IMR-90 (cell line): ENCODE results near the gene ACKR2. TPM values are rescaled to one million over a fixed set of nuclear protein-coding genes. Genes with fewer than 3 reads are reported as not detected.

Experiments
- ATAC-seq: fragments of 200-7000 bp; cut with Tn5 transposase; 2 replicates; pipeline ENCODE4 v1.9.1; 2020; ENCODE audit warnings: low read depth, mild to moderate bottlenecking, moderate library complexity
- BruUV-seq: library from RNA; stranded (reverse); fragments of 400-500 nt; replicated peaks from 2 replicates; lab custom pipeline; 2021; lab: Mats Ljungman, UMichigan
- CTCF ChIA-PET: fragments of 300-600 bp; formaldehyde crosslinking; extraction: SDS; loops from one replicate; lab custom pipeline; 2021; ENCODE audit warnings: antibody characterized with exemption; lab: Yijun Ruan, JAX
- POLR2A ChIA-PET: fragments of 300-600 bp; sonication (Branson Sonifier 250); formaldehyde crosslinking; loops from one replicate; lab custom pipeline; 2022; ENCODE audit warnings: antibody characterized with exemption; ENCODE audit not compliant: unreplicated experiment; lab: Charles Lee
- DNase-seq: peaks from one replicate; pipeline ENCODE4 v3.0.0; 2013
- H2AFZ ChIP-seq: replicated peaks from 2 replicates; pipeline ENCODE3; 2013; ENCODE audit warnings: low read length, mild to moderate bottlenecking; ENCODE audit not compliant: poor library complexity
- H2AK5ac ChIP-seq: 2 replicates; pipeline ENCODE4 v1.6.1; 2013; ENCODE audit warnings: low read depth, low read length, inconsistent platforms
- H2AK9ac ChIP-seq: replicated peaks from 2 replicates; pipeline ENCODE3; 2013; ENCODE audit warnings: mild to moderate bottlenecking, low read depth, low read length, moderate library complexity; ENCODE audit not compliant: poor library complexity
- H2BK120ac ChIP-seq: 2 replicates; pipeline ENCODE4 v1.6.1; 2013; ENCODE audit warnings: low read depth, low read length, inconsistent platforms
- H2BK15ac ChIP-seq: 3 replicates; pipeline ENCODE4 v1.6.1; 2013; ENCODE audit warnings: low read depth, low read length, inconsistent platforms
- H2BK20ac ChIP-seq: 2 replicates; pipeline ENCODE4 v1.6.1; 2013; ENCODE audit warnings: low read depth, mild to moderate bottlenecking, inconsistent platforms, low read length, moderate library complexity
- H2BK5ac ChIP-seq: 2 replicates; pipeline ENCODE4 v1.6.1; 2013; ENCODE audit warnings: mild to moderate bottlenecking, low read depth, low read length, inconsistent platforms; ENCODE audit not compliant: poor library complexity, severe bottlenecking
- H3K14ac ChIP-seq: replicated peaks from 2 replicates; pipeline ENCODE4 v1.6.1; 2013; ENCODE audit warnings: low read depth, low read length, inconsistent platforms
- H3K18ac ChIP-seq: 2 replicates; pipeline ENCODE4 v1.6.1; 2013; ENCODE audit warnings: low read depth, low read length, control low read depth
- H3K23ac ChIP-seq: 2 replicates; pipeline ENCODE4 v1.6.1; 2013; ENCODE audit warnings: low read depth, low read length, inconsistent platforms
- H3K27ac ChIP-seq: 2 replicates; pipeline ENCODE4 v1.5.1; 2013; ENCODE audit warnings: mild to moderate bottlenecking, control low read depth, low read length; ENCODE audit not compliant: insufficient read depth
- H3K27me3 ChIP-seq: 2 replicates; pipeline ENCODE4 v1.6.1; 2013; ENCODE audit warnings: low read length; ENCODE audit not compliant: control insufficient read depth, insufficient read depth
- H3K36me3 ChIP-seq: 2 replicates; pipeline ENCODE4 v1.6.1; 2013; ENCODE audit warnings: low read length, mixed read lengths; ENCODE audit not compliant: control insufficient read depth, insufficient read depth
- H3K4ac ChIP-seq: 2 replicates; pipeline ENCODE4 v1.6.1; 2013; ENCODE audit warnings: low read depth, low read length, inconsistent platforms
- H3K4me1 ChIP-seq: 2 replicates; pipeline ENCODE4 v1.6.1; 2013; ENCODE audit warnings: low read length, mixed read lengths; ENCODE audit not compliant: control insufficient read depth, insufficient read depth
- H3K4me2 ChIP-seq: 2 replicates; pipeline ENCODE4 v1.6.1; 2013; ENCODE audit warnings: low read depth, mild to moderate bottlenecking, control low read depth, low read length, moderate library complexity
- H3K4me3 ChIP-seq: 2 replicates; pipeline ENCODE4 v1.5.1; 2013; ENCODE audit warnings: low read depth, mild to moderate bottlenecking, control low read depth, low read length, moderate library complexity; ENCODE audit not compliant: insufficient read depth
- H3K56ac ChIP-seq: 2 replicates; pipeline ENCODE4 v1.6.1; 2013; ENCODE audit warnings: low read length, inconsistent platforms; ENCODE audit not compliant: insufficient read depth; ENCODE audit errors: extremely low read depth
- H3K79me1 ChIP-seq, 2 experiments: 2 replicates each; pipeline ENCODE4 v1.6.1; 2013; ENCODE audit warnings: low read length in 2 of 2, inconsistent platforms in 1 of 2, low read depth in 1 of 2
- H3K9ac ChIP-seq: 2 replicates; pipeline ENCODE4 v1.6.1; 2013; ENCODE audit warnings: low read depth, low read length, control low read depth
- H3K9me1 ChIP-seq: 2 replicates; pipeline ENCODE4 v1.6.1; 2013; ENCODE audit warnings: low read length, inconsistent platforms; ENCODE audit not compliant: insufficient read depth
- H3K9me3 ChIP-seq: 2 replicates; pipeline ENCODE4 v1.6.1; 2013; ENCODE audit warnings: low read length; ENCODE audit not compliant: control insufficient read depth, insufficient read depth
- H4K20me1 ChIP-seq: 2 replicates; pipeline ENCODE4 v1.6.1; 2013; ENCODE audit warnings: low read length, inconsistent platforms; ENCODE audit not compliant: insufficient read depth
- H4K5ac ChIP-seq: 2 replicates; pipeline ENCODE4 v1.6.1; 2013; ENCODE audit warnings: mild to moderate bottlenecking, low read depth, low read length, control low read depth
- H4K8ac ChIP-seq, 2 experiments: 2 replicates each; pipeline ENCODE4 v1.6.1; 2013; ENCODE audit warnings: low read depth in 2 of 2, low read length in 2 of 2, control low read depth in 1 of 2, inconsistent platforms in 1 of 2
- H4K91ac ChIP-seq: 2 replicates; pipeline ENCODE4 v1.6.1; 2013; ENCODE audit warnings: low read depth, low read length, inconsistent platforms; ENCODE audit not compliant: insufficient read depth
- MAFK ChIP-seq: IDR thresholded peaks from 2 replicates; pipeline ENCODE4 v1.6.1; 2012; ENCODE audit warnings: low read depth, low read length, improper control_type of control experiment
- NFE2L2 ChIP-seq: fragments of 150-350 bp; IDR thresholded peaks from 2 replicates; pipeline ENCODE4 v1.6.1; 2016; ENCODE audit warnings: low read depth, mild to moderate bottlenecking, low read length
- RCOR1 ChIP-seq: IDR thresholded peaks from 2 replicates; pipeline ENCODE4 v1.6.1; 2012; ENCODE audit warnings: mild to moderate bottlenecking, low read length, improper control_type of control experiment; ENCODE audit not compliant: insufficient replicate concordance
- dilution Hi-C: fragments of 300-500 bp; cut with HindIII; formaldehyde crosslinking; loops from one replicate; pipeline ENCODE4 v1.14.3; 2018; ENCODE audit warnings: low sequenced_read_pairs; ENCODE audit not compliant: unreplicated experiment
- in situ Hi-C: fragments of 300-500 bp; cut with MboI; formaldehyde crosslinking; loops from 3 replicates; pipeline ENCODE4 v1.14.3; 2019; ENCODE audit warnings: low sequenced_read_pairs, inconsistent platforms, mixed read lengths
- intact Hi-C: fragments of 100-400 bp; cut with micrococcal nuclease; formaldehyde crosslinking; loops from 2 replicates; pipeline ENCODE4 v1.10.0; 2022
- polyA plus RNA-seq, 3 experiments: library from polyadenylated mRNA; depleted of rRNA; stranded (reverse); fragments of >200 nt; gene quantifications; 2 replicates each; pipeline ENCODE4 v1.2.3, GENCODE V29; 2012; ENCODE audit warnings: low replicate concordance in 1 of 3
- total RNA-seq: library from RNA; depleted of rRNA; stranded (reverse); fragments of >200 nt; gene quantifications from 2 replicates; pipeline ENCODE4 v1.2.3, GENCODE V29; 2012
- TF ChIP-seq, protein P1 (sequence below): fragments of 150-350 bp; IDR thresholded peaks from 2 replicates; pipeline ENCODE4 v1.6.1; 2016; ENCODE audit warnings: low read depth, mild to moderate bottlenecking, low read length, moderate library complexity, borderline replicate concordance

The ACKR2 gene
- total and polyA plus RNA-seq, 2 of the 4 experiments (the other 2 are of a cell fraction), result 0.10 TPM; not detected in 1

DNA sequence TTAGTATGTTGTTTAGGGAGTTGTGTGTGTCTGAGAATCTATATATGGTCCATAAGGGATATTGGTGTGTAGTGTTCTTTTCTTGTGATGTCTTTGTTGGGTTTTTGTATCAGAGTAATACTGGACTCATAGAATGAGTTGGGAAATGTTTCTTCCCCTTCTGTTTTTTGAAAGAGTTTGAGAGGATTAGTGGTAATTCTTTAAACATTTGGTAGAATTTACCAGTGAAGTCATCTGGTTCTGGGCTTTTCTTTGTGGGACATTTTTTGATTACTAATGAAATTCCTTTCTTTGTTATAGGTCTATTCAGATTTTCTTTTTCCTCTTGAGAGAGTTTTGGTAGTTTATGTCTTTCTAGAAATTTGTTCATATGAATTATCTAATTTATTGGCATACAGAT is 16.9 kb downstream of the ACKR2 start:
- dilution Hi-C loops, result no loop called here
- Histone ChIP-seq H2AK5ac (no peak overlapping the region), H3K36me3 (no peaks in the 10 kb centered on the region), H3K27me3 (peaks cover 12% of the 10 kb centered on the region), H3K56ac (no peak overlapping the region), H3K27ac (no peak overlapping the region), H3K4me3 (no peak overlapping the region), H4K5ac (no peak overlapping the region), H4K8ac (no peak overlapping the region), H3K9me1 (peaks cover 4% of the 10 kb centered on the region; the same call in 1 of the 2 replicates), H3K23ac (no peak overlapping the region), H3K79me1 (no peaks in the 10 kb centered on the region), H3K14ac (no peak overlapping the region), H2AK9ac (no peak overlapping the region), H2BK20ac (no peak overlapping the region), H3K4me1 (peaks cover 5% of the 10 kb centered on the region), H3K18ac (no peak overlapping the region; the same call in 1 of the 2 replicates), H4K20me1 (no peaks in the 10 kb centered on the region), H2BK5ac (no peak overlapping the region), H3K4ac (no peak overlapping the region), H3K9me3 (no peaks in the 10 kb centered on the region), H2AFZ (no peak overlapping the region), H3K9ac (no peak overlapping the region), H2BK15ac (no peak overlapping the region), H2BK120ac (no peak overlapping the region), H4K91ac (no peak overlapping the region), H3K4me2 (no peak overlapping the region)
- intact Hi-C loops, result no loop called here
- ATAC-seq, result no peak
- BruUV-seq, result no TSS peak
- ChIA-PET POLR2A (no interaction called here), CTCF (no interaction called here)
- TF ChIP-seq, protein P1, sequence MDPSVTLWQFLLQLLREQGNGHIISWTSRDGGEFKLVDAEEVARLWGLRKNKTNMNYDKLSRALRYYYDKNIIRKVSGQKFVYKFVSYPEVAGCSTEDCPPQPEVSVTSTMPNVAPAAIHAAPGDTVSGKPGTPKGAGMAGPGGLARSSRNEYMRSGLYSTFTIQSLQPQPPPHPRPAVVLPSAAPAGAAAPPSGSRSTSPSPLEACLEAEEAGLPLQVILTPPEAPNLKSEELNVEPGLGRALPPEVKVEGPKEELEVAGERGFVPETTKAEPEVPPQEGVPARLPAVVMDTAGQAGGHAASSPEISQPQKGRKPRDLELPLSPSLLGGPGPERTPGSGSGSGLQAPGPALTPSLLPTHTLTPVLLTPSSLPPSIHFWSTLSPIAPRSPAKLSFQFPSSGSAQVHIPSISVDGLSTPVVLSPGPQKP, result no peak
- TF ChIP-seq RCOR1 (no peak), MAFK (no peak), NFE2L2 (no peak)
- no peak for DNase-seq
- in situ Hi-C loops, result no loop called here
